ENCODE results near the gene TBC1D5. TPM values are rescaled to one million over a fixed set of nuclear protein-coding genes. Genes with fewer than 3 reads are reported as not detected.

Gene TBC1D5
- polyA plus RNA-seq, 2 of the 4 experiments (the other 2 are of a cell fraction), result 36.7 to 72.2 TPM

- no peak overlapping the region for H3K4me2 ChIP-seq
- FAIRE-seq (no peak), DNase-seq (ENCODE audit: low read depth in 1 of 2, low spot score in 1 of 2) (no peak), ATAC-seq (no peak)
- CTCF ChIA-PET, result interaction anchor here (0.8 kb wide), 1 partner anchor 152 kb away, joined by 4 read pairs; no protein-coding TSS in a partner anchor
- 83% methylated on average over 3 of the region's 3 CpGs for WGBS (ENCODE audit: missing lambda C conversion rate)
- H3K9me3 ChIP-seq, result no peaks in the 10 kb centered on the region
- no peaks in the 10 kb centered on the region for H3K4me1 ChIP-seq
- TF ChIP-seq NR3C1 (IDR thresholded peaks at IDR 0.05), result no peak
- no peak for TF ChIP-seq HEYL (CRISPR knock-in tag; IDR thresholded peaks at IDR 0.05)
- no peak for TF ChIP-seq RARB (CRISPR knock-in tag; IDR thresholded peaks at IDR 0.05)
- no peak for TF ChIP-seq HOXB5 (CRISPR knock-in tag; IDR thresholded peaks at IDR 0.05)
- no peak for TF ChIP-seq HES2 (IDR thresholded peaks at IDR 0.05)
- no peak for TF ChIP-seq SMC3 (IDR thresholded peaks at IDR 0.05)
- no peak for TF ChIP-seq HOXB13 (CRISPR knock-in tag; IDR thresholded peaks at IDR 0.05; ENCODE audit: low read depth)
- TF ChIP-seq USF2 (IDR thresholded peaks at IDR 0.05), result no peak
- TF ChIP-seq KDM5A (IDR thresholded peaks at IDR 0.05), result no peak
- no peak for TF ChIP-seq NFE2L2 (conservative IDR thresholded peaks at IDR 0.05; ENCODE audit: low read length)
- TF ChIP-seq CTCF (IDR thresholded peaks at IDR 0.05), result no peak
- no peak for TF ChIP-seq FOXS1 (CRISPR knock-in tag; IDR thresholded peaks at IDR 0.05)
- TF ChIP-seq CBX2 (IDR thresholded peaks at IDR 0.05; ENCODE audit: borderline replicate concordance, low read depth), result no peak
- no peak for TF ChIP-seq POLR2A (IDR thresholded peaks at IDR 0.05; ENCODE audit: low read length)
- no peak for TF ChIP-seq POLR2AphosphoS2 (conservative IDR thresholded peaks at IDR 0.05; ENCODE audit: low read length)
- no peak for TF ChIP-seq MAX (IDR thresholded peaks at IDR 0.05)
- no peak for TF ChIP-seq JUN (IDR thresholded peaks at IDR 0.05)
- no peak for TF ChIP-seq REST (IDR thresholded peaks at IDR 0.05)
- no peak for TF ChIP-seq PHF8 (IDR thresholded peaks at IDR 0.05; ENCODE audit: borderline replicate concordance, low read depth)
- TF ChIP-seq EHF (CRISPR knock-in tag; IDR thresholded peaks at IDR 0.05), result no peak
- H3K27ac ChIP-seq, result no peak overlapping the region
- POLR2A ChIA-PET, result no interaction called here
- H3K4me3 ChIP-seq, result no peak overlapping the region
These were observed 480.6 kb downstream of the TBC1D5 start for GRCh38 chr3:17261627-17262369.

GRCh38 chr3:17260257-17260656 lies 482.2 kb downstream of the TBC1D5 start:
- no peak overlapping the region for H3K4me3 ChIP-seq
- ChIA-PET POLR2A (no interaction called here), CTCF (interaction anchor here (0.8 to 1.4 kb wide), 6 partner anchors 9 to 581 kb away, joined by 3 to 6 read pairs (median 4); no protein-coding TSS in a partner anchor)
- no peaks in the 10 kb centered on the region for H3K9me3 ChIP-seq
- DNase-seq (ENCODE audit: low read depth in 1 of 2, low spot score in 1 of 2) (no peak), ATAC-seq (no peak), FAIRE-seq (no peak)
- no peaks in the 10 kb centered on the region for H3K4me1 ChIP-seq
- no peak for TF ChIP-seq MAX (IDR thresholded peaks at IDR 0.05)
- no peak overlapping the region for H3K4me2 ChIP-seq
- no peak overlapping the region for H3K27ac ChIP-seq

Data from A549 (cell line).